Smooth muscle cell (in vitro differentiated cells): ENCODE data around the gene ENTHD1. TPM values are rescaled to one million over a fixed set of nuclear protein-coding genes. Genes with fewer than 3 reads are reported as not detected.

Source experiments
- DNase-seq: peaks from one replicate; lab custom pipeline; 2025; ENCODE audit not compliant: unreplicated experiment; lab: John Stamatoyannopoulos, UW
- H2AFZ ChIP-seq: fragments of 200-600 bp; sonication (generic); 2 replicates; pipeline ENCODE4 v1.6.0; 2016; ENCODE audit warnings: antibody characterized with exemption, low read depth, mild to moderate bottlenecking
- H3F3A ChIP-seq: fragments of 200-600 bp; sonication (generic); 2 replicates; pipeline ENCODE4 v1.6.0; 2017; ENCODE audit warnings: antibody characterized with exemption, low read depth
- H3K27ac ChIP-seq: fragments of 200-600 bp; sonication (generic); 2 replicates; pipeline ENCODE4 v1.5.1; 2016; ENCODE audit warnings: low read depth, mild to moderate bottlenecking
- H3K27me3 ChIP-seq: fragments of 200-600 bp; sonication (generic); 2 replicates; pipeline ENCODE4 v1.6.1; 2016; ENCODE audit warnings: low read depth, mild to moderate bottlenecking
- H3K36me3 ChIP-seq: fragments of 200-600 bp; sonication (generic); 2 replicates; pipeline ENCODE4 v1.5.1; 2016; ENCODE audit warnings: low read depth
- H3K4me1 ChIP-seq: fragments of 200-600 bp; sonication (generic); 2 replicates; pipeline ENCODE4 v1.5.1; 2016; ENCODE audit warnings: low read depth
- H3K4me2 ChIP-seq: fragments of 200-600 bp; sonication (generic); 2 replicates; pipeline ENCODE4 v1.6.0; 2016; ENCODE audit warnings: mild to moderate bottlenecking
- H3K4me3 ChIP-seq: fragments of 200-600 bp; sonication (generic); 2 replicates; pipeline ENCODE4 v1.5.1; 2016; ENCODE audit warnings: mild to moderate bottlenecking
- H3K79me2 ChIP-seq: fragments of 200-600 bp; sonication (generic); 2 replicates; pipeline ENCODE4 v1.6.0; 2016; ENCODE audit warnings: low read depth, mild to moderate bottlenecking
- H3K9ac ChIP-seq: fragments of 200-600 bp; sonication (generic); 2 replicates; pipeline ENCODE4 v1.6.0; 2016; ENCODE audit warnings: low read depth
- H3K9me3 ChIP-seq: fragments of 200-600 bp; sonication (generic); replicated peaks from 2 replicates; pipeline ENCODE4 v1.5.1; 2016; ENCODE audit warnings: low read depth
- H4K20me1 ChIP-seq: fragments of 200-600 bp; sonication (generic); 2 replicates; pipeline ENCODE4 v1.6.0; 2016; ENCODE audit warnings: low read depth
- WGBS: methylation state at CpG from one replicate; pipeline ENCODE4 v1.1.7; 2016; ENCODE audit warnings: low lambda C conversion rate; 5-methylcytosine and 5-hydroxymethylcytosine counted together
- polyA plus RNA-seq: library from polyadenylated mRNA; unstranded; fragments of >200 nt; fragmentation: Nextera tagmentation; extraction: Ambion mirVana; gene quantifications from 2 replicates; pipeline ENCODE4 v1.2.1, GENCODE V29; 2016
- total RNA-seq: library from RNA; depleted of rRNA; stranded (reverse); fragments of >200 nt; gene quantifications from 2 replicates; pipeline ENCODE4 v1.2.3, GENCODE V29; 2014
- TF ChIP-seq, protein P1 (sequence below): fragments of 200-600 bp; sonication (generic); IDR thresholded peaks from 2 replicates; pipeline ENCODE4 v1.5.1; 2017; ENCODE audit warnings: borderline replicate concordance, mild to moderate bottlenecking, antibody characterized with exemption; ENCODE audit not compliant: insufficient read depth, poor library complexity, severe bottlenecking

The ENTHD1 gene
- total and polyA plus RNA-seq, 2 experiments from 2014 or later, result not detected

GRCh38 chr22:39719559-39720450, 173.8 kb downstream of the ENTHD1 start:
- H3F3A ChIP-seq, result no peaks in the 10 kb centered on the region
- H3K4me1 ChIP-seq, result no peaks in the 10 kb centered on the region
- H4K20me1 ChIP-seq, result no peaks in the 10 kb centered on the region
- H3K27me3 ChIP-seq, result peaks cover 4% of the 10 kb centered on the region
- H3K27ac ChIP-seq, result no peak overlapping the region
- no peaks in the 10 kb centered on the region for H3K9me3 ChIP-seq
- H3K4me3 ChIP-seq, result no peak overlapping the region
- no peaks in the 10 kb centered on the region for H3K36me3 ChIP-seq
- WGBS, result 81% methylated on average over 15 of the region's 15 CpGs
- TF ChIP-seq, protein P1, sequence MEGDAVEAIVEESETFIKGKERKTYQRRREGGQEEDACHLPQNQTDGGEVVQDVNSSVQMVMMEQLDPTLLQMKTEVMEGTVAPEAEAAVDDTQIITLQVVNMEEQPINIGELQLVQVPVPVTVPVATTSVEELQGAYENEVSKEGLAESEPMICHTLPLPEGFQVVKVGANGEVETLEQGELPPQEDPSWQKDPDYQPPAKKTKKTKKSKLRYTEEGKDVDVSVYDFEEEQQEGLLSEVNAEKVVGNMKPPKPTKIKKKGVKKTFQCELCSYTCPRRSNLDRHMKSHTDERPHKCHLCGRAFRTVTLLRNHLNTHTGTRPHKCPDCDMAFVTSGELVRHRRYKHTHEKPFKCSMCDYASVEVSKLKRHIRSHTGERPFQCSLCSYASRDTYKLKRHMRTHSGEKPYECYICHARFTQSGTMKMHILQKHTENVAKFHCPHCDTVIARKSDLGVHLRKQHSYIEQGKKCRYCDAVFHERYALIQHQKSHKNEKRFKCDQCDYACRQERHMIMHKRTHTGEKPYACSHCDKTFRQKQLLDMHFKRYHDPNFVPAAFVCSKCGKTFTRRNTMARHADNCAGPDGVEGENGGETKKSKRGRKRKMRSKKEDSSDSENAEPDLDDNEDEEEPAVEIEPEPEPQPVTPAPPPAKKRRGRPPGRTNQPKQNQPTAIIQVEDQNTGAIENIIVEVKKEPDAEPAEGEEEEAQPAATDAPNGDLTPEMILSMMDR, result no peak
- H3K79me2 ChIP-seq, result no peaks in the 10 kb centered on the region
- H2AFZ ChIP-seq, result no peak overlapping the region
- no peak overlapping the region for H3K9ac ChIP-seq
- DNase-seq, result no peak
- H3K4me2 ChIP-seq, result no peak overlapping the region

DNA sequence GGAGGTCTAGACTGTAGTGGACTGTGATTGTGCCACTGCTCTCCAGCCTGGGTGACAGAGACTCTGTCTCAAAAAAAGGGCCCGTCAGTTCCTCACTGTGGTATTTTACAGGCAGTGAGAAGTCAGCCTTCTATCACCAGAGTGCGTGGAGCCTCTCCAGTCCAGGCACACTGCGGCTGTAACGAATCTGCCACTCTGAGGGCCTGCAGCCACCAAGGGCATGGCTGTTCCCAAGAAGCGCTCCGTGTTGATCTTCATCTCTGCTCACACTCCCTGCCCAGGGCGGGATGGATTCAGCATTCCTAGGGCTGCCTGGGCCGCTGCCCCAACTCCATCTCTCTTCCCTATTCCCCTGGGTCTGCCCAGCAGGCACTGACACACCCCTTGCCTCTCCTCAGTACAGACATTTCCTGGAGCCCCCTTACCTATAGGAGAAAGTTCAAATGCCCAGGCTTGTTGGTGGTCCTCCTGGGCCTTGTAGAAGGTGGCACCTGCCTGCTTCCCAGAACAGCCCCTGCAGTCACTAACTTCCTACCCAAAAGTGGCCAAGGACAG, 174.6 kb downstream of the ENTHD1 start:
- WGBS, result 94% methylated on average over 8 of the region's 8 CpGs
- Histone ChIP-seq H3K9ac (no peak overlapping the region), H3K9me3 (no peaks in the 10 kb centered on the region)

GRCh38 chr22:39718206-39718605, 175.4 kb downstream of the ENTHD1 start:
- Histone ChIP-seq H3K79me2 (no peaks in the 10 kb centered on the region), H2AFZ (no peak overlapping the region), H3F3A (no peaks in the 10 kb centered on the region), H3K4me1 (peaks cover under 1% of the 10 kb centered on the region), H3K9ac (no peak overlapping the region), H3K4me3 (no peak overlapping the region), H3K27ac (no peak overlapping the region), H3K9me3 (no peaks in the 10 kb centered on the region), H4K20me1 (no peaks in the 10 kb centered on the region), H3K27me3 (peaks cover 4% of the 10 kb centered on the region), H3K36me3 (no peaks in the 10 kb centered on the region), H3K4me2 (no peak overlapping the region)
- TF ChIP-seq, protein P1, result no peak
- 94% methylated on average over 7 of the region's 7 CpGs for WGBS
- no peak for DNase-seq

More for the DNA sequence above, 174.6 kb downstream of the ENTHD1 start:
- no peaks in the 10 kb centered on the region for H4K20me1 ChIP-seq
- H3K79me2 ChIP-seq, result no peaks in the 10 kb centered on the region
- no peak overlapping the region for H3K4me2 ChIP-seq
- H3K4me1 ChIP-seq, result no peaks in the 10 kb centered on the region
- TF ChIP-seq, protein P1, result no peak
- no peak overlapping the region for H3K4me3 ChIP-seq
- H3F3A ChIP-seq, result no peaks in the 10 kb centered on the region
- peaks cover 4% of the 10 kb centered on the region for H3K27me3 ChIP-seq
- H3K27ac ChIP-seq, result no peak overlapping the region
- no peaks in the 10 kb centered on the region for H3K36me3 ChIP-seq
- H2AFZ ChIP-seq, result no peak overlapping the region
- no peak for DNase-seq
